ENCODE measurements around the gene EEF1AKMT4. TPM values are rescaled to one million over a fixed set of nuclear protein-coding genes. Genes with fewer than 3 reads are reported as not detected.

Gene EEF1AKMT4
- total RNA-seq, 1 experiment from 2014 or later: 8.1 TPM

- Histone ChIP-seq H2BK15ac (ENCODE audit: low read depth, low read length) (no peak overlapping the region), H3K4me2 (ENCODE audit: insufficient read depth, insufficient read length, low read length) (no peak overlapping the region), H4K8ac (replicated peaks; ENCODE audit: insufficient read length, low read depth, low read length) (no peak overlapping the region), H3K14ac (ENCODE audit: insufficient read depth, low read length) (no peak overlapping the region), H3T11ph (ENCODE audit: low read length) (no peak overlapping the region), H2AK5ac (ENCODE audit: insufficient read length, low read length) (no peak overlapping the region), H3K4ac (ENCODE audit: low read depth, low read length) (no peak overlapping the region), H2AFZ (ENCODE audit: low read length) (no peak overlapping the region), H3K9ac (ENCODE audit: extremely low read depth, insufficient read length, low read length) (no peak overlapping the region), H2BK5ac (ENCODE audit: insufficient read length, low read length) (no peak overlapping the region), H3K27me3 (ENCODE audit: insufficient read depth, low read length) (peaks cover 27% of the 10 kb centered on the region), H2BK20ac (ENCODE audit: low read depth, low read length, poor library complexity, severe bottlenecking) (no peak overlapping the region), H4K91ac (ENCODE audit: insufficient read length, low read depth, low read length) (no peak overlapping the region), H4K20me1 (ENCODE audit: control insufficient read depth, insufficient read depth, insufficient read length) (no peaks in the 10 kb centered on the region), H3K56ac (ENCODE audit: insufficient read length, low read depth, low read length) (no peak overlapping the region), H3K9me3 (ENCODE audit: control insufficient read depth, low read depth, low read length) (no peaks in the 10 kb centered on the region), H2BK120ac (ENCODE audit: low read depth, low read length, poor library complexity, severe bottlenecking) (no peak overlapping the region), H3K79me1 (ENCODE audit: insufficient read depth, low read depth, low read length, poor library complexity, severe bottlenecking) (no peaks in the 10 kb centered on the region), H3K4me1 (ENCODE audit: insufficient read depth, low read length) (no peaks in the 10 kb centered on the region), H3K79me2 (ENCODE audit: insufficient read depth, low read length) (no peaks in the 10 kb centered on the region), H3K27ac (ENCODE audit: insufficient read length, low read depth, low read length) (no peak overlapping the region), H3K23me2 (ENCODE audit: insufficient read length, low read depth, low read length, poor library complexity, severe bottlenecking) (peaks cover 15% of the 10 kb centered on the region), H3K23ac (ENCODE audit: insufficient read length, low read depth, low read length) (no peak overlapping the region), H3K18ac (ENCODE audit: insufficient read length, low read depth, low read length) (no peak overlapping the region), H2BK12ac (ENCODE audit: insufficient read length, low read depth, low read length) (no peak overlapping the region), H4K5ac (ENCODE audit: insufficient read length, low read depth, low read length) (no peak overlapping the region)
- Mint-ChIP-seq H3K36me3 (ENCODE audit: insufficient read depth in 1 of 3, low read depth in 3 of 3) (no peaks in the 10 kb centered on the region; a peak in 1 of 7 replicates), H3K9me3 (no peaks in the 10 kb centered on the region), H3K27me3 (ENCODE audit: low read depth) (peaks cover 41% of the 10 kb centered on the region), H3K4me3 (no peak overlapping the region), H3K4me1 (peaks cover 0 to 8% of the 10 kb centered on the region in 2 experiments; a peak in 3 of 4 replicates), H3K27ac (no peak overlapping the region)
- TF ChIP-seq, protein P1, sequence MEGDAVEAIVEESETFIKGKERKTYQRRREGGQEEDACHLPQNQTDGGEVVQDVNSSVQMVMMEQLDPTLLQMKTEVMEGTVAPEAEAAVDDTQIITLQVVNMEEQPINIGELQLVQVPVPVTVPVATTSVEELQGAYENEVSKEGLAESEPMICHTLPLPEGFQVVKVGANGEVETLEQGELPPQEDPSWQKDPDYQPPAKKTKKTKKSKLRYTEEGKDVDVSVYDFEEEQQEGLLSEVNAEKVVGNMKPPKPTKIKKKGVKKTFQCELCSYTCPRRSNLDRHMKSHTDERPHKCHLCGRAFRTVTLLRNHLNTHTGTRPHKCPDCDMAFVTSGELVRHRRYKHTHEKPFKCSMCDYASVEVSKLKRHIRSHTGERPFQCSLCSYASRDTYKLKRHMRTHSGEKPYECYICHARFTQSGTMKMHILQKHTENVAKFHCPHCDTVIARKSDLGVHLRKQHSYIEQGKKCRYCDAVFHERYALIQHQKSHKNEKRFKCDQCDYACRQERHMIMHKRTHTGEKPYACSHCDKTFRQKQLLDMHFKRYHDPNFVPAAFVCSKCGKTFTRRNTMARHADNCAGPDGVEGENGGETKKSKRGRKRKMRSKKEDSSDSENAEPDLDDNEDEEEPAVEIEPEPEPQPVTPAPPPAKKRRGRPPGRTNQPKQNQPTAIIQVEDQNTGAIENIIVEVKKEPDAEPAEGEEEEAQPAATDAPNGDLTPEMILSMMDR (conservative IDR thresholded peaks at IDR 0.05): no peak
- no peak for DNase-seq
- WGBS (ENCODE audit: extremely low coverage, insufficient read length, low lambda C conversion rate): no CpG with 5 or more reads among the region's 4 CpGs
Measured at GRCh38 chr3:184234224-184234623, 15.2 kb upstream of the EEF1AKMT4 start.
